GM23338 (cell line): Measurements from ENCODE around the gene NUP214. TPM values are rescaled to one million over a fixed set of nuclear protein-coding genes. Genes with fewer than 3 reads are reported as not detected.

Experiments used
- ATAC-seq: fragments of 200-7000 bp; cut with Tn5 transposase; 3 replicates; pipeline ENCODE4 v1.9.1; 2020
- DNase-seq: peaks from one replicate; pipeline ENCODE4 v3.0.0-alpha.2; 2015; ENCODE audit warnings: low spot score
- H2AFZ ChIP-seq: fragments of 200-600 bp; sonication (generic); 2 replicates; pipeline ENCODE4 v1.8.0; 2016; ENCODE audit warnings: antibody characterized with exemption, mild to moderate bottlenecking, moderate library complexity
- H3F3A ChIP-seq: fragments of 200-600 bp; sonication (generic); replicated peaks from 2 replicates; pipeline ENCODE4 v1.8.0; 2017; ENCODE audit warnings: antibody characterized with exemption, mixed run types, low read depth
- H3K27ac ChIP-seq: fragments of 200-600 bp; sonication (generic); 2 replicates; pipeline ENCODE4 v1.6.1; 2016; ENCODE audit warnings: low read depth
- H3K27me3 ChIP-seq: fragments of 200-600 bp; sonication (generic); 2 replicates; pipeline ENCODE4 v1.8.0; 2016; ENCODE audit warnings: mild to moderate bottlenecking, mixed run types, moderate library complexity; ENCODE audit not compliant: insufficient read depth
- H3K36me3 ChIP-seq: fragments of 200-600 bp; sonication (generic); 2 replicates; pipeline ENCODE4 v1.8.0; 2016; ENCODE audit warnings: mild to moderate bottlenecking; ENCODE audit not compliant: insufficient read depth
- H3K4me1 ChIP-seq: fragments of 200-600 bp; sonication (generic); 2 replicates; pipeline ENCODE4 v1.8.0; 2016; ENCODE audit warnings: mild to moderate bottlenecking, moderate library complexity; ENCODE audit not compliant: insufficient read depth
- H3K4me2 ChIP-seq: fragments of 200-600 bp; sonication (generic); 2 replicates; pipeline ENCODE4 v1.7.1; 2017; ENCODE audit warnings: mixed run types
- H3K4me3 ChIP-seq: fragments of 200-600 bp; sonication (generic); 2 replicates; pipeline ENCODE4 v1.6.1; 2016; ENCODE audit warnings: mixed run types
- H3K79me2 ChIP-seq: fragments of 200-600 bp; sonication (generic); replicated peaks from 2 replicates; pipeline ENCODE4 v1.8.0; 2017; ENCODE audit warnings: mild to moderate bottlenecking; ENCODE audit not compliant: insufficient read depth
- H3K9me2 ChIP-seq: fragments of 200-600 bp; sonication (generic); 2 replicates; pipeline ENCODE4 v1.8.0; 2017; ENCODE audit not compliant: insufficient read depth
- H4K20me1 ChIP-seq: fragments of 200-600 bp; sonication (generic); replicated peaks from 2 replicates; pipeline ENCODE4 v1.8.0; 2017; ENCODE audit warnings: mild to moderate bottlenecking; ENCODE audit not compliant: insufficient read depth
- H3K27ac Mint-ChIP-seq: 2 replicates; pipeline ENCODE4 v1.8.0; 2020; ENCODE audit warnings: inconsistent platforms, mild to moderate bottlenecking, moderate library complexity, mixed read lengths
- H3K27me3 Mint-ChIP-seq: 3 replicates; pipeline ENCODE4 v1.8.0; 2022; ENCODE audit warnings: low read depth, mild to moderate bottlenecking, moderate library complexity, mixed read lengths, inconsistent platforms; ENCODE audit not compliant: insufficient read depth, poor library complexity
- H3K36me3 Mint-ChIP-seq: 3 replicates; pipeline ENCODE4 v1.8.0; 2021; ENCODE audit warnings: low read depth, mild to moderate bottlenecking, inconsistent platforms, moderate library complexity, mixed read lengths
- H3K4me1 Mint-ChIP-seq: 3 replicates; pipeline ENCODE4 v1.8.0; 2020; ENCODE audit warnings: mild to moderate bottlenecking, inconsistent platforms, mixed read lengths
- H3K4me3 Mint-ChIP-seq: 3 replicates; pipeline ENCODE4 v1.8.0; 2021; ENCODE audit warnings: moderate library complexity, mild to moderate bottlenecking, inconsistent platforms, mixed read lengths
- H3K9me3 Mint-ChIP-seq: 3 replicates; pipeline ENCODE4 v1.8.0; 2020; ENCODE audit warnings: moderate library complexity, mild to moderate bottlenecking, inconsistent platforms, mixed read lengths
- CREB1 ChIP-seq: fragments of 250-450 bp; sonication (Bioruptor Pico); IDR thresholded peaks from 2 replicates; pipeline ENCODE4 v1.5.0; 2020; ENCODE audit warnings: low read depth, mild to moderate bottlenecking, moderate library complexity
- CTCF ChIP-seq, 2 experiments: fragments of 200-600 bp in 1 of 2; sonication (generic) in 1 of 2; conservative IDR thresholded peaks; 2 replicates each; pipeline versions ENCODE4 v1.5.1 to v1.6.1; 2016 to 2017; ENCODE audit warnings: antibody characterized with exemption in 2 of 2, low read depth in 2 of 2, mild to moderate bottlenecking in 2 of 2, moderate library complexity in 1 of 2
- ETS1 ChIP-seq: IDR thresholded peaks from 2 replicates; pipeline ENCODE4 v1.6.1; 2016; ENCODE audit warnings: antibody characterized with exemption
- EZH2 ChIP-seq: fragments of 200-600 bp; sonication (generic); IDR thresholded peaks from one replicate; pipeline ENCODE4 v1.8.0; 2017; ENCODE audit warnings: antibody characterized with exemption, mild to moderate bottlenecking, low read depth; ENCODE audit not compliant: unreplicated experiment
- EZH2phosphoT487 ChIP-seq: fragments of 200-600 bp; sonication (generic); IDR thresholded peaks from one replicate; pipeline ENCODE4 v1.8.1; 2018; ENCODE audit warnings: antibody characterized with exemption; ENCODE audit not compliant: unreplicated experiment
- JUNB ChIP-seq: IDR thresholded peaks from one replicate; pipeline ENCODE4 v1.6.1; 2016; ENCODE audit warnings: antibody characterized with exemption; ENCODE audit not compliant: unreplicated experiment
- NANOG ChIP-seq: IDR thresholded peaks from 2 replicates; pipeline ENCODE4 v1.6.1; 2016; ENCODE audit warnings: antibody characterized with exemption, borderline replicate concordance
- REST ChIP-seq: IDR thresholded peaks from one replicate; pipeline ENCODE4 v1.6.1; 2018; ENCODE audit warnings: antibody characterized with exemption; ENCODE audit not compliant: unreplicated experiment
- STAT1 ChIP-seq: IDR thresholded peaks from one replicate; pipeline ENCODE4 v1.6.1; 2016; ENCODE audit warnings: antibody characterized with exemption; ENCODE audit not compliant: unreplicated experiment
- polyA plus RNA-seq: library from polyadenylated mRNA; unstranded; fragments of >200 nt; fragmentation: Nextera tagmentation; extraction: Ambion mirVana; gene quantifications from 2 replicates; pipeline ENCODE4 v1.2.1, GENCODE V29; 2016
- total RNA-seq: library from RNA; depleted of rRNA; stranded (reverse); fragments of >200 nt; shearing (Covaris generic); gene quantifications from 2 replicates; pipeline ENCODE4 v1.2.3, GENCODE V29; 2014

The NUP214 gene
- total and polyA plus RNA-seq, 2 experiments from 2014 or later, result 36.0 to 57.0 TPM

GRCh38 chr9:131226226-131226625, 100.8 kb downstream of the NUP214 start:
- Histone ChIP-seq H3K27ac (0 out of 2 replicates have a peak overlapping the region, but pooled peaks have one; percentile 2), H3K27me3 (no peaks in the 10 kb centered on the region), H3K4me3 (no peak overlapping the region), H3K36me3 (peaks cover under 1% of the 10 kb centered on the region; the same call in 1 of the 2 replicates), H3K79me2 (no peaks in the 10 kb centered on the region), H2AFZ (no peak overlapping the region), H4K20me1 (no peaks in the 10 kb centered on the region), H3K9me2 (no peaks in the 10 kb centered on the region), H3F3A (peaks cover 6% of the 10 kb centered on the region; the same call in 1 of the 2 replicates), H3K4me1 (peaks cover 33% of the 10 kb centered on the region), H3K4me2 (no peak overlapping the region)
- Mint-ChIP-seq H3K9me3 (no peaks in the 10 kb centered on the region), H3K27ac (no peak overlapping the region), H3K27me3 (peaks cover 1% of the 10 kb centered on the region), H3K4me3 (no peak overlapping the region), H3K4me1 (peaks cover 30% of the 10 kb centered on the region), H3K36me3 (peaks cover 25% of the 10 kb centered on the region)
- TF ChIP-seq CTCF (conservative IDR thresholded peaks at IDR 0.05; ENCODE audit: low read depth in 2 of 2), result no peak
- TF ChIP-seq REST, result no peak
- no peak for TF ChIP-seq ETS1
- no peak for TF ChIP-seq EZH2phosphoT487
- TF ChIP-seq STAT1, result no peak
- TF ChIP-seq CREB1 (CRISPR knock-in tag), result no peak
- TF ChIP-seq JUNB, result no peak
- TF ChIP-seq EZH2, result no peak
- TF ChIP-seq NANOG, result no peak
- DNase-seq, result no peak
- no peak for ATAC-seq
